ENCODE data around the gene OR2A25. TPM values are rescaled to one million over a fixed set of nuclear protein-coding genes. Genes with fewer than 3 reads are reported as not detected.

Gene OR2A25
- total and polyA plus RNA-seq, 10 of the 15 experiments (the other 5 are each of a cell fraction or from before 2014, with no cell fraction given), result not detected

DNA sequence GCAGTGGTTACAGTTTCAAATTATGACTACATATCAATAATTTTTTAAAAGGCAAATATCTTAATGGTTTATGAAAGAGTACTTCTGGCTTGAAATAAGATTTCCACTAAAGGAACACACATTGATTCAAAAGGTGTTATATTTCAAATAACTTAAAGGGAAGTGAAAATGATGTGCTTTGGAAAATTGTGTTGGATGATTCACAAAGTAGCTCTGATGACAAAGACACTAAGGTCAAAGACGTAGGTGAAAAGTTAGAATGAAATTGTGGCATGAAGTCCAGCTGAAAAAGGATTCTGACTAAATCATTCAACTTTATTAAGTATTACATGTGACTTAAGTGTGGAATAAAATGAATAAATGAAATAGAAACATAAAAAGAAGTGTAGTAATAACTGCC, 41.6 kb upstream of the OR2A25 start:
- in situ Hi-C loops (cut with MboI), result no loop called here
- ChIA-PET SMC1A (ENCODE audit: uncharacterized antibody, unreplicated experiment) (interaction anchor here (1.0 to 1.8 kb wide), 4 partner anchors 10 to 291 kb away, joined by 3 to 4 read pairs (median 4); no protein-coding TSS in a partner anchor), POLR2A (no interaction called here), RAD21 (ENCODE audit: unreplicated experiment) (interaction anchor here (0.9 to 1.6 kb wide), 3 partner anchors 100 to 538 kb away, joined by 3 to 4 read pairs (median 4); partner anchors contain the start of gene TCAF1), CTCF (interaction anchor here (0.7 to 2.0 kb wide), 4 partner anchors 9 to 291 kb away, joined by 3 to 12 read pairs (median 4); partner anchors contain the start of genes OR6B1 and TCAF1)
- no peak overlapping the region for H2AFZ ChIP-seq (ENCODE audit: control insufficient read depth, low read depth, low read length)
- no peaks in the 10 kb centered on the region for H3K9me3 ChIP-seq (replicated peaks; ENCODE audit: control insufficient read depth, insufficient read depth, low read length)
- peak; percentile 48 for ATAC-seq
- H3K4me1 ChIP-seq (ENCODE audit: control insufficient read depth, insufficient read depth, low read length), result no peaks in the 10 kb centered on the region
- BruUV-seq (replicated peaks), result no TSS peak
- H3K4me2 ChIP-seq (ENCODE audit: control insufficient read depth, insufficient read depth), result no peak overlapping the region
- H3K27ac ChIP-seq (ENCODE audit: control insufficient read depth, insufficient read depth), result no peak overlapping the region
- no peaks in the 10 kb centered on the region for H3K79me2 ChIP-seq (ENCODE audit: control insufficient read depth, insufficient read depth, low read length)
- H3K27me3 ChIP-seq (replicated peaks in 1 of 2; ENCODE audit: control insufficient read depth in 2 of 2, insufficient read depth in 2 of 2, low read length in 1 of 2), result no peaks in the 10 kb centered on the region; a peak in 1 of 4 replicates
- no peak overlapping the region for H3K9ac ChIP-seq (ENCODE audit: control insufficient read depth, insufficient read depth, low read length)
- H4K20me1 ChIP-seq (ENCODE audit: control insufficient read depth, insufficient read depth), result no peaks in the 10 kb centered on the region
- 0% methylated on average over 1 of the region's 1 CpG for WGBS (ENCODE audit: insufficient coverage, insufficient replicate concordance, low lambda C conversion rate, missing lambda C conversion rate)
- FAIRE-seq, result no peak
- H3K36me3 ChIP-seq (ENCODE audit: control insufficient read depth in 2 of 2, insufficient read depth in 2 of 2, low read length in 1 of 2), result no peaks in the 10 kb centered on the region
- intact Hi-C loops (cut with micrococcal nuclease; ENCODE audit: unreplicated experiment), result no loop called here
- DNase-seq (ENCODE audit: low read depth, low spot score), result no peak
- H3K4me3 ChIP-seq, result no peak overlapping the region
- TF ChIP-seq RCOR1 (conservative IDR thresholded peaks at IDR 0.05; ENCODE audit: low read depth, low read length) (no peak), MTA2 (IDR thresholded peaks at IDR 0.05; ENCODE audit: low read depth) (peak; percentile 59; the same call in 1 of the 2 replicates), TBL1XR1 (IDR thresholded peaks at IDR 0.05; ENCODE audit: low read depth, low read length) (no peak), RELA (IDR thresholded peaks at IDR 0.05; ENCODE audit: borderline replicate concordance, partially characterized antibody) (no peak), RFX5 (IDR thresholded peaks at IDR 0.05; ENCODE audit: low read depth, low read length) (no peak), KAT2A (conservative IDR thresholded peaks at IDR 0.05; ENCODE audit: control insufficient read depth, low read depth, low read length) (no peak), CHD1 (IDR thresholded peaks at IDR 0.05; ENCODE audit: low read depth, low read length) (no peak), SRF (IDR thresholded peaks at IDR 0.05; ENCODE audit: low read depth in 2 of 2, low read length in 2 of 2) (no peak), BHLHE40 (IDR thresholded peaks at IDR 0.05; ENCODE audit: borderline replicate concordance in 1 of 2, low read depth in 2 of 2, low read length in 1 of 2) (no peak), CHD2 (IDR thresholded peaks at IDR 0.05; ENCODE audit: borderline replicate concordance, low read depth, low read length) (no peak), FOXM1 (IDR thresholded peaks at IDR 0.05; ENCODE audit: low read depth, low read length) (no peak), NFYB (IDR thresholded peaks at IDR 0.05; ENCODE audit: insufficient read depth, low read depth, low read length) (no peak), DPF2 (IDR thresholded peaks at IDR 0.05) (0 out of 2 replicates have a peak, but pooled peaks have one; percentile 33), RAD21 (IDR thresholded peaks at IDR 0.05; ENCODE audit: insufficient read depth, low read depth, low read length) (no peak), EP300 (IDR thresholded peaks at IDR 0.05; ENCODE audit: borderline replicate concordance in 1 of 2, control insufficient read depth in 1 of 2, low read depth in 2 of 2, low read length in 2 of 2) (no peak), JUNB (IDR thresholded peaks at IDR 0.05) (peak; percentile 62), RB1 (IDR thresholded peaks at IDR 0.05; ENCODE audit: borderline replicate concordance) (no peak), FOXK2 (IDR thresholded peaks at IDR 0.05) (no peak), MEF2B (IDR thresholded peaks at IDR 0.05; ENCODE audit: partially characterized antibody, poor library complexity, severe bottlenecking) (no peak)
- TF ChIP-seq, protein P1, sequence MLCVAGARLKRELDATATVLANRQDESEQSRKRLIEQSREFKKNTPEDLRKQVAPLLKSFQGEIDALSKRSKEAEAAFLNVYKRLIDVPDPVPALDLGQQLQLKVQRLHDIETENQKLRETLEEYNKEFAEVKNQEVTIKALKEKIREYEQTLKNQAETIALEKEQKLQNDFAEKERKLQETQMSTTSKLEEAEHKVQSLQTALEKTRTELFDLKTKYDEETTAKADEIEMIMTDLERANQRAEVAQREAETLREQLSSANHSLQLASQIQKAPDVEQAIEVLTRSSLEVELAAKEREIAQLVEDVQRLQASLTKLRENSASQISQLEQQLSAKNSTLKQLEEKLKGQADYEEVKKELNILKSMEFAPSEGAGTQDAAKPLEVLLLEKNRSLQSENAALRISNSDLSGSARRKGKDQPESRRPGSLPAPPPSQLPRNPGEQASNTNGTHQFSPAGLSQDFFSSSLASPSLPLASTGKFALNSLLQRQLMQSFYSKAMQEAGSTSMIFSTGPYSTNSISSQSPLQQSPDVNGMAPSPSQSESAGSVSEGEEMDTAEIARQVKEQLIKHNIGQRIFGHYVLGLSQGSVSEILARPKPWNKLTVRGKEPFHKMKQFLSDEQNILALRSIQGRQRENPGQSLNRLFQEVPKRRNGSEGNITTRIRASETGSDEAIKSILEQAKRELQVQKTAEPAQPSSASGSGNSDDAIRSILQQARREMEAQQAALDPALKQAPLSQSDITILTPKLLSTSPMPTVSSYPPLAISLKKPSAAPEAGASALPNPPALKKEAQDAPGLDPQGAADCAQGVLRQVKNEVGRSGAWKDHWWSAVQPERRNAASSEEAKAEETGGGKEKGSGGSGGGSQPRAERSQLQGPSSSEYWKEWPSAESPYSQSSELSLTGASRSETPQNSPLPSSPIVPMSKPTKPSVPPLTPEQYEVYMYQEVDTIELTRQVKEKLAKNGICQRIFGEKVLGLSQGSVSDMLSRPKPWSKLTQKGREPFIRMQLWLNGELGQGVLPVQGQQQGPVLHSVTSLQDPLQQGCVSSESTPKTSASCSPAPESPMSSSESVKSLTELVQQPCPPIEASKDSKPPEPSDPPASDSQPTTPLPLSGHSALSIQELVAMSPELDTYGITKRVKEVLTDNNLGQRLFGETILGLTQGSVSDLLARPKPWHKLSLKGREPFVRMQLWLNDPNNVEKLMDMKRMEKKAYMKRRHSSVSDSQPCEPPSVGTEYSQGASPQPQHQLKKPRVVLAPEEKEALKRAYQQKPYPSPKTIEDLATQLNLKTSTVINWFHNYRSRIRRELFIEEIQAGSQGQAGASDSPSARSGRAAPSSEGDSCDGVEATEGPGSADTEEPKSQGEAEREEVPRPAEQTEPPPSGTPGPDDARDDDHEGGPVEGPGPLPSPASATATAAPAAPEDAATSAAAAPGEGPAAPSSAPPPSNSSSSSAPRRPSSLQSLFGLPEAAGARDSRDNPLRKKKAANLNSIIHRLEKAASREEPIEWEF (IDR thresholded peaks at IDR 0.05; ENCODE audit: insufficient replicate concordance, low read depth, low read length), result no peak

Data from GM12878 (cell line).